Measurements from ENCODE around the gene TP73.

DNA sequence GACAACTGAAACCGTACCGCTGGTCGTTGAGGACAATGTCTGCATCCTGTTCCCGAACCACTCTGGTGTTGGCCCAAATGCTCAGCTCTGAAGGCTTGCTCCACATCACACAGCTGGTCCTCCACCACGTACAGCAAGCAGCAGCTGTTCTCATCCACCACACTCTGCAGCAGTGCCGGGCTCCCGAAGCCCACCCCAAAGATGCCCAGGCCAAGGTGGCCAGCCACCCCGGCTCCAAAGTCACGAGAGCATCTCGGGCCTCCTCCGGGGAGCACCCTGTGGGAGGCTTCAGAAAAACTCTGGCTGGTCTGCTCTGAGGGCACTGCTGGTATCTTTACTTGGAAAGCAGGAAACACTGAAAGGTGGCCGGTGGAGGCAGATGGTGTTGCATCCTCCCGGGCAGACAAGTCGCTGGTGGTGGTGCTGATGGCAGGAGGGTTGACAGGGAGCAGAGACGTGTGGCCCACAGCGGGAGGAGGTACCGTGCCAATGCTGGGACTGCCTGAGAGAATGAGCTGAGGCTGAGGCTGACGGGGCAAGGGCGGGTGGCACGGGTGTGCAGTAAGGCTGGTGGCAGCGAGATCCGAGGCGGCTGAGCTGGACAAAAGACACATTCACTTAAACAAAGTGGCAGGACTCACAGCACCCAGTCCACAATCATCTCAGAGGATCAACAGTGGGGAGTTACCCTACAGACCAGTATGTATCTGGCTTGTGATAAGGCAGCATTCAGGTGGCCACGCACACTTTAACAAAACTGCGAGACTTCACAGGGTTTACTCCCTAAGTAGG, 93.5 kb downstream of the TP73 start:
- TF ChIP-seq BHLHE40 (IDR thresholded peaks at IDR 0.05; ENCODE audit: borderline replicate concordance), result no peak
- TF ChIP-seq L3MBTL2 (conservative IDR thresholded peaks at IDR 0.05), result no peak
- TF ChIP-seq, protein P1, sequence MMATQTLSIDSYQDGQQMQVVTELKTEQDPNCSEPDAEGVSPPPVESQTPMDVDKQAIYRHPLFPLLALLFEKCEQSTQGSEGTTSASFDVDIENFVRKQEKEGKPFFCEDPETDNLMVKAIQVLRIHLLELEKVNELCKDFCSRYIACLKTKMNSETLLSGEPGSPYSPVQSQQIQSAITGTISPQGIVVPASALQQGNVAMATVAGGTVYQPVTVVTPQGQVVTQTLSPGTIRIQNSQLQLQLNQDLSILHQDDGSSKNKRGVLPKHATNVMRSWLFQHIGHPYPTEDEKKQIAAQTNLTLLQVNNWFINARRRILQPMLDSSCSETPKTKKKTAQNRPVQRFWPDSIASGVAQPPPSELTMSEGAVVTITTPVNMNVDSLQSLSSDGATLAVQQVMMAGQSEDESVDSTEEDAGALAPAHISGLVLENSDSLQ (IDR thresholded peaks at IDR 0.05), result no peak

Measured in HEK293T (cell line).